ENCODE measurements around the gene PPP2R5B.
"Not testable (repeated sequence)": the region's sequence is repeated elsewhere in the genome, so short reads cannot be mapped to it uniquely, and the experiment has no call there.

Gene PPP2R5B

DNA sequence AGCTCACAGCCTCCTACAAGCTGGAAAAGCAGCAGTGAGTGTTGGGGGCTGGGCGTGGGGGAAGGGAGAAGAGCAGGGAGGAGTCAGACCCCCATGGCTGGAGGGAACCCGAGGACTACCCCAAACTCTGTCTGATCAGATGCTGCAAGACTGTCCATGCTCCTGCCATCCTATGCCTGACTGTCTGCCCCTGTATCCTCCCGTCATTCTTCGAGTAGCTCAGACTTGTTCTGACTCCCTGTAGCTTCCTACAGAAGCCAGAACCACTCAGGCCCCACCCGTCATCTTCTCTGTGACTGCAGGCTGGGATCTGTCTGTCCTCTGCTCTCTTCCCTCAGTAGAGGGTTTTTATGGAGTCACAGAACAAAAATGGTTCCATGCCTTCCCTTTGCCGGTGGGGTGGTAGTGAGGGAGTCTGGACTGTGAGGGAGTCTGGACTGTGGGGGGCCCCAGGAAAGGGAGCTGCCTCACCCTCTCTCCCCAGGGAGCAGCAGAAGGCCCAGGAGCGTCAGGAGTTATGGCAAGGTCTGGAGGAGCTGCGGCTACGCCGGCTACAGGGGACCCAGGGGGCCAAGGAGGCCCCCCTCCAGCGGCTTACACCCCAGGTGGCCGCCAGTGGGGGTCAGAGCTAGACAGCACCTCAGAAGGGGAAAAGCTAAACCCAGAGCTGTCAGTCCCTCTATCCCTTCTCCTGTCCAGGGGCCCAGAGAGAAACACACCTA, 8.9 kb downstream of the PPP2R5B start:
- no peak for DNase-seq

GRCh38 chr11:64933935-64934681, 9.6 kb downstream of the PPP2R5B start:
- DNase-seq: no peak

DNA sequence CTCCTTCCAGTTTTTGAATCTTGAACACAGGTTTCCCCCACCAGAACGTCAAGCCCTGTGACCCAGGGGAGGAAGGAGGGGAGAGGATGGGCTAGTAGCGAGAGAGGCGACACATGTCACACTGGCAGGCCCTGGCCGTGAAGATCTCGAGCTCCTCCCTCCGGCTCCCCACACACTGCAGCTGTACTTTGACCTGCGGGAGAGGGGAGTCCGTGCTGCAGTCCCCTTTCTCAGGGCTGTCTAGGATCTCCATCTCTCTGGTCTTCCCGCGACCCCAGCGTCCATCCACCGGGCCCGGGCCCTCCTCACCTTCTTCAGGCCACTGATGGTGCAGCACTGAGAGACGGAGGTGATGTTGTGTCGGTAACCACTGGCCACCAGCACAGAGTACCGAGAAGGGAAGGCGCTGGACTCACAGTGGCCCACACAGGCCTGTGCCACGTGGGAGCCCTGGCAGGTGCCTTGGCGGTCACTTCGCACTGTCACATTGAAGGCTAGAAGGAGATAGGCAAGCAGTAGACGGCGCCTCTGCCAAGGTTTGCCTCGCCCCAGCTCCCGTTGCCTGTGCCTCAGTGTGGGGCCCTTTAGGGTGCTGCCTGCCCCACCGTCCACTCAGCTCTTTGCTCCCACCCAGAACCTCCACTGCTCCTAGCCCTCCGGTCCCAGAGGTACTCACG, 10.3 kb downstream of the PPP2R5B start:
- DNase-seq: no peak

GRCh38 chr11:64935359-64936081, 11.0 kb downstream of the PPP2R5B start, which contains the start of gene GPHA2:
GPHA2 (minus strand) TSS chr11:64935893; CDS start chr11:64935460, 433 bp downstream.
- no peak for DNase-seq

- no peak for DNase-seq
Observed at GRCh38 chr11:64936539-64936938, 12.1 kb downstream of the PPP2R5B start.

- DNase-seq: no peak
Observed at GRCh38 chr11:64947208-64947814, 22.8 kb downstream of the PPP2R5B start.

- no peak for DNase-seq
Observed at GRCh38 chr11:64951529-64951928, 27.0 kb downstream of the PPP2R5B start.

DNA sequence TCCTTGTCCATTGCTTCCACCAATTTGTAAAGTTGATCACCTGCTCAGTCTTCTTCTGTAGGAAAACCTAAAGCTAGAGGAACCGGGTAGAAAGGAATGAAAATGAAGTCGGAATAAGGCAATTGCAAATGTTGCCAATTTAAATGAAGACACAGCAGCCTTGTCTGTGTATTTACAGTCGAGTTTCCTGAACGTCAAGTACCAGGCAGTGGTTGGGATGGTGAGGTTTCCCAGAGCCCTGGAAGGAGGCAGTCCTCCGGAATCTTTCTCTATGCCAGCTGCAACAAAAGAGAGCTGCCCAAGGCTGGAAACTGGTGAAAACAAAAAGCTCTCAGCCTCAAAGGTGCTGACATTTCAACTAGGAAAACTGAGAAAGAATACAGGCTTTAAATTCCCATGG, 29.7 kb downstream of the PPP2R5B start:
- DNase-seq: no peak

DNA sequence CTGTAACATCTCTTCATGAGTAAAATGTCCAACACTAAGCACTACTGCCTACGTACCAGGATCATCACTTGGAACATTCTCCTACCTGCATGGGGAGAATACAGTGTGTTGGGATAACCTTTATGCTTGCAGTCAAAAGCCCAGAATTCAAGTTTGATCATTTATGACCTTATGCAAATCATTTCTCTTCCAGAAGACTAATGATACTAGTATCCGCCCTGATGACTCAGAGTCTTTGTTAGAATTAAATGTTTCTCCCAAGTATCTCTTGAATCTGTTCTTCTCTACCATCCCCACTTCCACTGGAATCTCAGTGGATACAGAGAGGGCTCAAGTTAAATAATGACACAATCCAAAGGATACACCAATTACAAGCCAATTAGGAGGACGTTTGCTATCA, 35.0 kb downstream of the PPP2R5B start:
- no peak for DNase-seq

GRCh38 chr11:64960719-64961118, 36.2 kb downstream of the PPP2R5B start:
- DNase-seq: no peak

- DNase-seq: no peak
Observed at GRCh38 chr11:64963072-64963631, 38.7 kb downstream of the PPP2R5B start.

DNA sequence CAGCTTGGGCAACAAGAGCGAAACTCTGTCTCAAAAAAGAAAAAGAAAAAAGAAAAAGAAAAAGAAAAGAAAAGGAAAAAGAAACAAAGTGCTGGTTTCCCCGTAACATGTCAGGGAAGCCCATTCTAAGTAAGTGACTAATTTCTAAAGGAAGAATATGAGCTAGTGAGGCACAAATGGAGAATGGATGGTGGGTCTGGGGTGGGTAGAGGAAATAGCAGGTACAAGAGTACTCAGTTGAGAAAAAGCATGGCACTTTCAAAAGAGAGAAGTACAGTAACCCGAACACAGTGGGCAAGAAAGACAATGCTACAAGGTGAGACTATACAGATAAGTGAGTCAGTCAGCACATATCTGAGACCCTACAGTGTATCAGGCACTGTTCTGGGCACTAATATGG, 42.9 kb downstream of the PPP2R5B start:
- DNase-seq: no peak

DNA sequence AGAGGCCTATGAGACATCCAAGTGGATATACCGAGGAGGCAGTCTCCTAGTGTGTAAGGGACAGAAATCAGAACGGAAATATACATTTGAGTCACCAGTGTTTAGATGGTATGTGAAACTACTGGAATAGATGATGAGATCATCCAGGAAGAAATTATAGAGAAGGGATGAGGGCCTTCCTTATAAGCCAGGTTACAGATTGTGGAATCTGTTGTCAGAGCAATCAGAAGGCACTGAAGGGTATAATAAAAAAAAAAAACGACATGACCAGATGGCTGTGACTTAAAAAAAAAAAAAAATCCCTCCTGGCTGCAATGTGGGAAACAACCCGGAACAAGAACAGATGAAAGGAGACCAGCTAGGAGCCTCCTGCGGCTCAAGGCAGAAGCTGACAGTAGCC, 44.7 kb downstream of the PPP2R5B start:
- no peak for DNase-seq

DNA sequence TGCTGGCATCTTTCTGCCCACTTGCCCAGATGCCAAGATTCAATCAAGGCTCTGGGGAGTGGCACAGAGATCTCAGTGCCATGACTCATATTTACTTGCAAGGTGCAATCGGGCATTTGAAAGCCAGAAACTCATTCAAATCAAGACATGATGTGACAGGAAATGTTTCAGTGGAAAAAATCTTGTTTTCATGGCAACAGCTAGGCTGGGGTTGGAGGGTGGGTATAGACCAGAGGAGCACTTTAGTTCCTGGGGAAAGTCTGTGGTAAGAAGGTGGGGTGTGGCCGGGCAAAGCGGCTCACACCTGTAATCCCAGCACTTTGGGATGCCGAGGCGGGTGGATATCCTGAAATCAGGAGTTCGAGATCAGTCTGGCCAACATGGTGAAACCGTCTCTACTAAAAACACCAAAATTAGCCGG, 46.3 kb downstream of the PPP2R5B start:
- DNase-seq: no peak

DNA sequence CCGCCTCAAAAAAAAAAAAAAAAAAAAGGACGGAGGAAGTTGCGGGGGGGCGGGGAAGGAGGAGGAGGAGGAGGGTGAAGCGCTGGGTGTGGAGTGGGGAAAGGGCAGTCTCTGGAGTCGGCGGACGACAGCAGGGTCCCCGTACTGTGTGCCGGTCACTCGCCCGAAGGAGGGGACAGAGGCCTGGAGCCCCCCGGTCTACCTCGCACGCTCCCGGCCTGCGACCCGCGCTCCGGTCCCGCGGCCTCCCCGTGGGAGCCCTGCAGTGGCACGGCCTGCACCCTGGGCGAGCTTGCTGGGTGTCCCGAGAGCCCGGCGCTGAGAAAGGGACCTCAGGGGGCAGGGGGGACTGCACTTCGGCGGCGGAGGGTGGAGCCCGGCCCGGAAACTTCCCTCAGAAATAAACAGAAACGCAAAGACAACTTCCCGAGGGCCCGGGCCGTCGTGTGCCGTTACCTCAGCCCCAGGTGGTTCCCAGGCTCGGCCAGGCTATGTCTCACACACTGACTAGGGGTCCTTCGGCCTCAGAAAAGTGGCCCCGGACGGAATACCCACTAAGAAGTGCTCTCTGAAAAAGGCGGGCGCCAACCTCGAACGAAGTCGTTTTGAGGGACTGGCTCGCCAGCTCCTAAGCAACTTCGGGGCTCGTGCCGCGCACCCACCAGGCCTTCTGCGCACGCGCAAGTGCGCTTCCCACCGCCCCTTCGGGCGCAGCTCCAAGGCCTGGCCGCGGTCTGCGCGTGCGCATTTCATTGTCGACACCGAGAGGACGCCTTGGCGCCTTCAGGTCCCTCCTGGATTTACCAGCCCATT, 47.1 kb downstream of the PPP2R5B start, which contains the start of gene MAJIN:
MAJIN (minus strand) TSS at position 688 of the 813 bp plus-strand sequence. CDS start 12,703 bp downstream, outside the sequence.
- DNase-seq: no peak

- no peak for DNase-seq
Observed at GRCh38 chr11:64974124-64974523, 49.6 kb downstream of the PPP2R5B start.

DNA sequence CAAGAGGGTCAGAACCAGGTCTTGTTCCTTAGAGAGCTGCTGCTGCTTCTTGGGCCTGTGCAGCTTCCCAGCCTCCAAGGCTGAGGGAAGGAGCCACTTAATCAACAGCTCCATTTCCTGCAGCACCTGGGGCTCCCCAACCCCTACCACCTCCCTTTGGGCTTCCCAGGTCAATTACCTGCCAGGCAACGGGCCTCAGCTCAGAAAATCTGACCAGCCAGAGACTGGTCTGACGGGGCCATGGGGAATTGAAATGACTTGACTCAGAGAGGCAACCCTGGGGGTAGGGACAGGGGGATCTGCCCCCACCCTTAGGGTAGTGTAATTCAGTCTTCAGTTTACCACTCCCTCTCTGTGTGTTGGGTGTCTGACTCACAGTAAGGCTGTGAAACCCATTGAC, 52.2 kb downstream of the PPP2R5B start:
- no peak for DNase-seq

- not testable (repeated sequence) for DNase-seq
Observed at GRCh38 chr11:64983339-64983738, 58.9 kb downstream of the PPP2R5B start.

All from cortex of kidney (tissue), 1 donor.